HepG2 (cell line): Measurements from ENCODE around the gene UNC13D. TPM values are rescaled to one million over a fixed set of nuclear protein-coding genes. Genes with fewer than 3 reads are reported as not detected.

Source experiments
- ARNT ChIP-seq: fragments of 450-650 bp; IDR thresholded peaks from 2 replicates; pipeline ENCODE4 v1.6.1; 2017
- HCFC1 ChIP-seq: fragments of 150-350 bp; IDR thresholded peaks from 2 replicates; pipeline ENCODE4 v1.6.1; 2014; ENCODE audit warnings: low read depth, low read length
- KDM2A ChIP-seq: sonication (generic); formaldehyde crosslinking; IDR thresholded peaks from 2 replicates; pipeline ENCODE4 v1.4.0; 2020; ENCODE audit warnings: low read depth, missing genetic modification reagents, borderline replicate concordance
- RBFOX2 ChIP-seq: fragments of 200-400 bp; formaldehyde crosslinking; IDR thresholded peaks from 2 replicates; pipeline ENCODE4 v1.6.1; 2017; ENCODE audit warnings: low read depth, mild to moderate bottlenecking, low read length
- SMAD3 ChIP-seq: sonication (generic); formaldehyde crosslinking; IDR thresholded peaks from 2 replicates; pipeline ENCODE4 v1.4.0; 2020; ENCODE audit warnings: missing genetic modification reagents
- SUZ12 ChIP-seq: fragments of 150-350 bp; IDR thresholded peaks from 2 replicates; pipeline ENCODE4 v1.6.1; 2014; ENCODE audit warnings: low read depth, low read length
- TBL1XR1 ChIP-seq: fragments of 150-350 bp; IDR thresholded peaks from 2 replicates; pipeline ENCODE4 v1.6.1; 2014; ENCODE audit warnings: borderline replicate concordance, low read length; ENCODE audit not compliant: partially characterized antibody
- ZNF260 ChIP-seq: sonication (generic); formaldehyde crosslinking; IDR thresholded peaks from 2 replicates; pipeline ENCODE4 v1.4.0; 2020; ENCODE audit warnings: missing genetic modification reagents, low read depth, mild to moderate bottlenecking, borderline replicate concordance
- ZNF530 ChIP-seq: sonication (generic); formaldehyde crosslinking; IDR thresholded peaks from 2 replicates; pipeline ENCODE4 v1.5.0; 2020; ENCODE audit warnings: low read depth, mild to moderate bottlenecking, missing genetic modification reagents
- ZNF746 ChIP-seq: sonication (generic); formaldehyde crosslinking; IDR thresholded peaks from 2 replicates; pipeline ENCODE4 v1.8.0; 2022; ENCODE audit warnings: mild to moderate bottlenecking, missing genetic modification reagents
- polyA plus RNA-seq, 8 experiments: library from polyadenylated mRNA; depleted of rRNA in 3 of 8; stranded (reverse) in 7 of 8; unstranded in 1 of 8; fragments of >200 nt; fragmentation: Illumina TruSeq in 4 of 8; extraction: Trizol in 4 of 8; gene quantifications; 2 replicates each; pipeline versions ENCODE4 v1.2.1 to v1.2.3, GENCODE V29; 2011 to 2016; ENCODE audit warnings: low read depth in 4 of 8, missing spikeins in 1 of 8, mixed read lengths in 1 of 8; ENCODE audit not compliant: insufficient read depth in 1 of 8
- total RNA-seq, 5 experiments: library from RNA; depleted of rRNA; stranded (reverse); fragments of >200 nt; fragmentation: Illumina TruSeq; extraction: Trizol; gene quantifications; 2 replicates each; pipeline ENCODE4 v1.2.3, GENCODE V29; 2016; ENCODE audit warnings: low read depth in 1 of 5
- TF ChIP-seq, protein P1 (sequence below), 2 experiments: sonication (generic) in 1 of 2; formaldehyde crosslinking in 1 of 2; IDR thresholded peaks; 2 replicates each; pipeline versions ENCODE4 v1.5.1 to v1.6.1; 2011 to 2020; ENCODE audit warnings: borderline replicate concordance in 1 of 2, low read depth in 1 of 2, low read length in 1 of 2, mild to moderate bottlenecking in 1 of 2, missing genetic modification reagents in 1 of 2, moderate library complexity in 1 of 2
- TF ChIP-seq, protein P2 (sequence below): sonication (generic); formaldehyde crosslinking; IDR thresholded peaks from 2 replicates; pipeline ENCODE4 v1.4.0; 2020; ENCODE audit warnings: missing genetic modification reagents
- TF ChIP-seq, protein P3 (sequence below): sonication (generic); formaldehyde crosslinking; IDR thresholded peaks from 2 replicates; pipeline ENCODE4 v1.5.0; 2020; ENCODE audit warnings: missing genetic modification reagents
- TF ChIP-seq, protein P4 (sequence below): sonication (generic); formaldehyde crosslinking; IDR thresholded peaks from 2 replicates; pipeline ENCODE4 v1.4.0; 2020; ENCODE audit warnings: mild to moderate bottlenecking, missing genetic modification reagents
- TF ChIP-seq, protein P5 (sequence below): sonication (generic); formaldehyde crosslinking; conservative IDR thresholded peaks from 2 replicates; pipeline ENCODE4 v1.4.0; 2020; ENCODE audit warnings: mild to moderate bottlenecking, missing genetic modification reagents, moderate library complexity
- TF ChIP-seq, protein P6 (sequence below): IDR thresholded peaks from 2 replicates; pipeline ENCODE4 v1.6.1; 2016; ENCODE audit warnings: low read depth, borderline replicate concordance

UNC13D gene
- total and polyA plus RNA-seq, 2 of the 13 experiments (the other 11 are each of a cell fraction or from before 2014, with no cell fraction given): 29.7 to 42.7 TPM

DNA sequence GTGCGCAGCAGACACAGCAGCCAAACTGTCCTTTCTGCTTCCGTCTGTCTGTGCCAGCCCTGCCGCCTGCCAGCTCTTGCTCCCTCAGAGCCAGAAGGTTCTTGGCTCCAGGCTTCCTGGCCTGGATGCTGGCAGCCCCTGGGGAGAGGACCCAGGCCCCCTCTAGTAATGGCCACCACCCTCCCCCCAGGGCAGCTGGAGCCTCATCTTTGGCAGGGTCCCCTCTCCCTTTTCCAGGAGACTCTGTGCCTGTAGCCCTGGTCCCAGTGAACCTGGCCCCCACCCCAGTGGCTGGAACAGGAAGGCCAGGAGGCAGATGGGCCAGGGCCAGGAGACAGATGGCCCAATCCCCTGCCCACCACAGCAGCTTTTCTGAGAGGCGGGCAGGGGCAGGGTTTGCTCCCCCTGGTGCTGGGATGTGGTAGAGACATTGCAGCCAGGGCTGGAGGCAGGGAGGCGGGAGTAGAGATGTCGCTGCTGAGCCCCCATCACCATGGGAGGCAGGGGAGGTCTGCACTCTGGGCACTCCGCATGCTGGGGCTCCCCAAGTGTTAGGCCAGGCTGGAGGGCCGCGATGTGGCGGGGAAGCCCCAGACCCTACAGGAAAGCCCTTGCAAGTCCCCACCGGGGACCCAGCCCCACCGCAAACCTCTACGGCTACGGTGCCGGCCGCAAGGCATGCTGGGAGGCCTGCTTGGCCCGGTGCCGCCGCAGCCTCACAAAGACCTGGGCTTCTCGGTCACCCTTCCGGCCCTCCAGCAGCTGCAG, 16.7 kb downstream of the UNC13D start (continued):
- TF ChIP-seq, protein P1, sequence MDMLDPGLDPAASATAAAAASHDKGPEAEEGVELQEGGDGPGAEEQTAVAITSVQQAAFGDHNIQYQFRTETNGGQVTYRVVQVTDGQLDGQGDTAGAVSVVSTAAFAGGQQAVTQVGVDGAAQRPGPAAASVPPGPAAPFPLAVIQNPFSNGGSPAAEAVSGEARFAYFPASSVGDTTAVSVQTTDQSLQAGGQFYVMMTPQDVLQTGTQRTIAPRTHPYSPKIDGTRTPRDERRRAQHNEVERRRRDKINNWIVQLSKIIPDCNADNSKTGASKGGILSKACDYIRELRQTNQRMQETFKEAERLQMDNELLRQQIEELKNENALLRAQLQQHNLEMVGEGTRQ (IDR thresholded peaks at IDR 0.05; ENCODE audit: low read depth, low read length): no peak
- TF ChIP-seq, protein P1 (CRISPR knock-in tag; IDR thresholded peaks at IDR 0.05; ENCODE audit: borderline replicate concordance): no peak
- TF ChIP-seq HCFC1 (no peak), KDM2A (CRISPR knock-in tag) (peak; percentile 40; the same call in 1 of the 2 replicates), TBL1XR1 (no peak), ZNF260 (CRISPR knock-in tag) (no peak), SUZ12 (no peak), RBFOX2 (peak; percentile 48; the same call in 1 of the 2 replicates), SMAD3 (CRISPR knock-in tag) (no peak), ZNF530 (CRISPR knock-in tag) (no peak), ARNT (no peak), ZNF746 (no peak)
- TF ChIP-seq, protein P2, sequence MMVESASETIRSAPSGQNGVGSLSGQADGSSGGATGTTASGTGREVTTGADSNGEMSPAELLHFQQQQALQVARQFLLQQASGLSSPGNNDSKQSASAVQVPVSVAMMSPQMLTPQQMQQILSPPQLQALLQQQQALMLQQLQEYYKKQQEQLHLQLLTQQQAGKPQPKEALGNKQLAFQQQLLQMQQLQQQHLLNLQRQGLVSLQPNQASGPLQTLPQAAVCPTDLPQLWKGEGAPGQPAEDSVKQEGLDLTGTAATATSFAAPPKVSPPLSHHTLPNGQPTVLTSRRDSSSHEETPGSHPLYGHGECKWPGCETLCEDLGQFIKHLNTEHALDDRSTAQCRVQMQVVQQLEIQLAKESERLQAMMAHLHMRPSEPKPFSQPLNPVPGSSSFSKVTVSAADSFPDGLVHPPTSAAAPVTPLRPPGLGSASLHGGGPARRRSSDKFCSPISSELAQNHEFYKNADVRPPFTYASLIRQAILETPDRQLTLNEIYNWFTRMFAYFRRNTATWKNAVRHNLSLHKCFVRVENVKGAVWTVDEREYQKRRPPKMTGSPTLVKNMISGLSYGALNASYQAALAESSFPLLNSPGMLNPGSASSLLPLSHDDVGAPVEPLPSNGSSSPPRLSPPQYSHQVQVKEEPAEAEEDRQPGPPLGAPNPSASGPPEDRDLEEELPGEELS (CRISPR knock-in tag): no peak
- TF ChIP-seq, protein P3, sequence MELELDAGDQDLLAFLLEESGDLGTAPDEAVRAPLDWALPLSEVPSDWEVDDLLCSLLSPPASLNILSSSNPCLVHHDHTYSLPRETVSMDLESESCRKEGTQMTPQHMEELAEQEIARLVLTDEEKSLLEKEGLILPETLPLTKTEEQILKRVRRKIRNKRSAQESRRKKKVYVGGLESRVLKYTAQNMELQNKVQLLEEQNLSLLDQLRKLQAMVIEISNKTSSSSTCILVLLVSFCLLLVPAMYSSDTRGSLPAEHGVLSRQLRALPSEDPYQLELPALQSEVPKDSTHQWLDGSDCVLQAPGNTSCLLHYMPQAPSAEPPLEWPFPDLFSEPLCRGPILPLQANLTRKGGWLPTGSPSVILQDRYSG (CRISPR knock-in tag): no peak
- TF ChIP-seq, protein P4, sequence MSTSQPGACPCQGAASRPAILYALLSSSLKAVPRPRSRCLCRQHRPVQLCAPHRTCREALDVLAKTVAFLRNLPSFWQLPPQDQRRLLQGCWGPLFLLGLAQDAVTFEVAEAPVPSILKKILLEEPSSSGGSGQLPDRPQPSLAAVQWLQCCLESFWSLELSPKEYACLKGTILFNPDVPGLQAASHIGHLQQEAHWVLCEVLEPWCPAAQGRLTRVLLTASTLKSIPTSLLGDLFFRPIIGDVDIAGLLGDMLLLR (CRISPR knock-in tag): peak; percentile 60; the same call in 1 of the 2 replicates
- TF ChIP-seq, protein P5, sequence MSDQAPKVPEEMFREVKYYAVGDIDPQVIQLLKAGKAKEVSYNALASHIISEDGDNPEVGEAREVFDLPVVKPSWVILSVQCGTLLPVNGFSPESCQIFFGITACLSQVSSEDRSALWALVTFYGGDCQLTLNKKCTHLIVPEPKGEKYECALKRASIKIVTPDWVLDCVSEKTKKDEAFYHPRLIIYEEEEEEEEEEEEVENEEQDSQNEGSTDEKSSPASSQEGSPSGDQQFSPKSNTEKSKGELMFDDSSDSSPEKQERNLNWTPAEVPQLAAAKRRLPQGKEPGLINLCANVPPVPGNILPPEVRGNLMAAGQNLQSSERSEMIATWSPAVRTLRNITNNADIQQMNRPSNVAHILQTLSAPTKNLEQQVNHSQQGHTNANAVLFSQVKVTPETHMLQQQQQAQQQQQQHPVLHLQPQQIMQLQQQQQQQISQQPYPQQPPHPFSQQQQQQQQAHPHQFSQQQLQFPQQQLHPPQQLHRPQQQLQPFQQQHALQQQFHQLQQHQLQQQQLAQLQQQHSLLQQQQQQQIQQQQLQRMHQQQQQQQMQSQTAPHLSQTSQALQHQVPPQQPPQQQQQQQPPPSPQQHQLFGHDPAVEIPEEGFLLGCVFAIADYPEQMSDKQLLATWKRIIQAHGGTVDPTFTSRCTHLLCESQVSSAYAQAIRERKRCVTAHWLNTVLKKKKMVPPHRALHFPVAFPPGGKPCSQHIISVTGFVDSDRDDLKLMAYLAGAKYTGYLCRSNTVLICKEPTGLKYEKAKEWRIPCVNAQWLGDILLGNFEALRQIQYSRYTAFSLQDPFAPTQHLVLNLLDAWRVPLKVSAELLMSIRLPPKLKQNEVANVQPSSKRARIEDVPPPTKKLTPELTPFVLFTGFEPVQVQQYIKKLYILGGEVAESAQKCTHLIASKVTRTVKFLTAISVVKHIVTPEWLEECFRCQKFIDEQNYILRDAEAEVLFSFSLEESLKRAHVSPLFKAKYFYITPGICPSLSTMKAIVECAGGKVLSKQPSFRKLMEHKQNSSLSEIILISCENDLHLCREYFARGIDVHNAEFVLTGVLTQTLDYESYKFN: 0 out of 2 replicates have a peak, but pooled peaks have one; percentile 10
- TF ChIP-seq, protein P6, sequence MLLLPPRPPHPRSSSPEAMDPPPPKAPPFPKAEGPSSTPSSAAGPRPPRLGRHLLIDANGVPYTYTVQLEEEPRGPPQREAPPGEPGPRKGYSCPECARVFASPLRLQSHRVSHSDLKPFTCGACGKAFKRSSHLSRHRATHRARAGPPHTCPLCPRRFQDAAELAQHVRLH: no peak
